Nephron progenitor cell (in vitro differentiated cells): ENCODE results near the gene RPP40.

Experiments used
- DNase-seq: peaks from one replicate; pipeline ENCODE4 v3.0.0; 2021
- H3K27ac Mint-ChIP-seq: 2 replicates; pipeline ENCODE4 v1.8.0; 2021; ENCODE audit warnings: mild to moderate bottlenecking, moderate library complexity, mixed read lengths
- H3K27me3 Mint-ChIP-seq: 2 replicates; pipeline ENCODE4 v1.8.0; 2021; ENCODE audit warnings: mild to moderate bottlenecking, low read depth, mixed read lengths; ENCODE audit not compliant: poor library complexity
- H3K36me3 Mint-ChIP-seq: 2 replicates; pipeline ENCODE4 v1.8.0; 2021; ENCODE audit warnings: low read depth, mixed read lengths
- H3K4me1 Mint-ChIP-seq: 2 replicates; pipeline ENCODE4 v1.8.0; 2021; ENCODE audit warnings: mixed read lengths
- H3K4me3 Mint-ChIP-seq: 2 replicates; pipeline ENCODE4 v1.8.0; 2021; ENCODE audit warnings: mild to moderate bottlenecking, moderate library complexity, mixed read lengths
- H3K9me3 Mint-ChIP-seq: 2 replicates; pipeline ENCODE4 v1.8.0; 2021; ENCODE audit warnings: mild to moderate bottlenecking, moderate library complexity, mixed read lengths
- TF ChIP-seq, protein P1 (sequence below): fragments of 200-600 bp; sonication (generic); IDR thresholded peaks from 2 replicates; pipeline ENCODE4 v1.5.0; 2021; ENCODE audit warnings: antibody characterized with exemption

Gene RPP40

DNA sequence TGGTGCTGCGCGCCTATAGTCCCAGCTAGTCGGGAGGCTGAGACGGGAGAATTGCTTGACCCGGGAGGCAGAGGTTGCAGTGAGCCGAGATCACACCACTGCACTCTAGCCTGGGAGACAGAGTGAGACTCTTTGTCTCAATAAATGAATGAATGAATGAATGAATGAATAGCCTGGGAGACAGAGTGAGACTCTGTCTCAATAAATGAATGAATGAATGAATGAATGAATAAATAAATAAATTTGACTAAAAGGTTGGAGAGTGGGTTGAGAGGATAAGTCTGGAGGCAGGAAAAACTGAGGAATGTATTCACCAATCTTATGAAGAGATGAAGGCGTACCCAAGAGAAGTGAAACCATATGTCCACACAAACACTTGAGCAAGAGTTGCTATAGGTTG, 24.5 kb upstream of the RPP40 start:
- H3K4me1 Mint-ChIP-seq, result peaks cover 48% of the 10 kb centered on the region
- TF ChIP-seq, protein P1, sequence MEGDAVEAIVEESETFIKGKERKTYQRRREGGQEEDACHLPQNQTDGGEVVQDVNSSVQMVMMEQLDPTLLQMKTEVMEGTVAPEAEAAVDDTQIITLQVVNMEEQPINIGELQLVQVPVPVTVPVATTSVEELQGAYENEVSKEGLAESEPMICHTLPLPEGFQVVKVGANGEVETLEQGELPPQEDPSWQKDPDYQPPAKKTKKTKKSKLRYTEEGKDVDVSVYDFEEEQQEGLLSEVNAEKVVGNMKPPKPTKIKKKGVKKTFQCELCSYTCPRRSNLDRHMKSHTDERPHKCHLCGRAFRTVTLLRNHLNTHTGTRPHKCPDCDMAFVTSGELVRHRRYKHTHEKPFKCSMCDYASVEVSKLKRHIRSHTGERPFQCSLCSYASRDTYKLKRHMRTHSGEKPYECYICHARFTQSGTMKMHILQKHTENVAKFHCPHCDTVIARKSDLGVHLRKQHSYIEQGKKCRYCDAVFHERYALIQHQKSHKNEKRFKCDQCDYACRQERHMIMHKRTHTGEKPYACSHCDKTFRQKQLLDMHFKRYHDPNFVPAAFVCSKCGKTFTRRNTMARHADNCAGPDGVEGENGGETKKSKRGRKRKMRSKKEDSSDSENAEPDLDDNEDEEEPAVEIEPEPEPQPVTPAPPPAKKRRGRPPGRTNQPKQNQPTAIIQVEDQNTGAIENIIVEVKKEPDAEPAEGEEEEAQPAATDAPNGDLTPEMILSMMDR, result no peak
- H3K4me3 Mint-ChIP-seq, result no peak overlapping the region
- no peaks in the 10 kb centered on the region for H3K9me3 Mint-ChIP-seq
- H3K36me3 Mint-ChIP-seq, result no peaks in the 10 kb centered on the region
- no peak for DNase-seq
- peaks cover 8% of the 10 kb centered on the region for H3K27me3 Mint-ChIP-seq
- H3K27ac Mint-ChIP-seq, result no peak overlapping the region

GRCh38 chr6:5025911-5026819, 22.3 kb upstream of the RPP40 start:
- H3K36me3 Mint-ChIP-seq, result no peaks in the 10 kb centered on the region
- no peaks in the 10 kb centered on the region for H3K9me3 Mint-ChIP-seq
- H3K4me1 Mint-ChIP-seq, result peaks cover 33% of the 10 kb centered on the region
- peaks cover 7% of the 10 kb centered on the region for H3K27me3 Mint-ChIP-seq
- peak overlapping the region; percentile 81 for H3K4me3 Mint-ChIP-seq
- H3K27ac Mint-ChIP-seq, result peak overlapping the region; percentile 88
- TF ChIP-seq, protein P1, result no peak
- peak; percentile 63 for DNase-seq

- Mint-ChIP-seq H3K4me1 (peaks cover 31% of the 10 kb centered on the region), H3K27ac (no peak overlapping the region), H3K9me3 (peaks cover 4% of the 10 kb centered on the region), H3K4me3 (no peak overlapping the region), H3K36me3 (no peaks in the 10 kb centered on the region), H3K27me3 (peaks cover 7% of the 10 kb centered on the region)
- DNase-seq, result no peak
- TF ChIP-seq, protein P1, result no peak
These were observed 20.1 kb upstream of the RPP40 start for GRCh38 chr6:5023923-5024322.

GRCh38 chr6:5020142-5020541, 16.3 kb upstream of the RPP40 start:
- no peak for DNase-seq
- Mint-ChIP-seq H3K36me3 (peaks cover 4% of the 10 kb centered on the region), H3K27ac (no peak overlapping the region), H3K27me3 (no peaks in the 10 kb centered on the region), H3K4me1 (peaks cover 15% of the 10 kb centered on the region), H3K9me3 (peaks cover 28% of the 10 kb centered on the region), H3K4me3 (no peak overlapping the region)
- TF ChIP-seq, protein P1, result no peak

- TF ChIP-seq, protein P1, result no peak
- Mint-ChIP-seq H3K36me3 (peaks cover 9% of the 10 kb centered on the region), H3K4me1 (no peaks in the 10 kb centered on the region), H3K4me3 (no peak overlapping the region), H3K9me3 (peaks cover 36% of the 10 kb centered on the region), H3K27ac (no peak overlapping the region), H3K27me3 (peaks cover 7% of the 10 kb centered on the region)
- no peak for DNase-seq
These were observed 10.3 kb upstream of the RPP40 start for GRCh38 chr6:5014072-5014561.
